Stimulated activated naive CD8-positive, alpha-beta T cell treated with anti-CD3 and anti-CD28 coated beads, Interleukin-15, Interleukin-2, amounts not matched to agents 100 U/mL and 50 U/mL, for 24 hours (primary cell): Measurements from ENCODE around the gene TANC2.
"Not testable (repeated sequence)": the region's sequence is repeated elsewhere in the genome, so short reads cannot be mapped to it uniquely, and the experiment has no call there.

Source experiments
- ATAC-seq: fragments of 150-1000 bp; cut with Tn5 transposase; one replicate; pipeline ENCODE4 v1.10.0; 2021
- DNase-seq: peaks from one replicate; pipeline ENCODE4 v3.0.0; 2021

The TANC2 gene

GRCh38 chr17:62965174-62965685, 805 bp upstream of the TANC2 start:
- peak; percentile 65 for ATAC-seq
- DNase-seq, result peak; percentile 60

DNA sequence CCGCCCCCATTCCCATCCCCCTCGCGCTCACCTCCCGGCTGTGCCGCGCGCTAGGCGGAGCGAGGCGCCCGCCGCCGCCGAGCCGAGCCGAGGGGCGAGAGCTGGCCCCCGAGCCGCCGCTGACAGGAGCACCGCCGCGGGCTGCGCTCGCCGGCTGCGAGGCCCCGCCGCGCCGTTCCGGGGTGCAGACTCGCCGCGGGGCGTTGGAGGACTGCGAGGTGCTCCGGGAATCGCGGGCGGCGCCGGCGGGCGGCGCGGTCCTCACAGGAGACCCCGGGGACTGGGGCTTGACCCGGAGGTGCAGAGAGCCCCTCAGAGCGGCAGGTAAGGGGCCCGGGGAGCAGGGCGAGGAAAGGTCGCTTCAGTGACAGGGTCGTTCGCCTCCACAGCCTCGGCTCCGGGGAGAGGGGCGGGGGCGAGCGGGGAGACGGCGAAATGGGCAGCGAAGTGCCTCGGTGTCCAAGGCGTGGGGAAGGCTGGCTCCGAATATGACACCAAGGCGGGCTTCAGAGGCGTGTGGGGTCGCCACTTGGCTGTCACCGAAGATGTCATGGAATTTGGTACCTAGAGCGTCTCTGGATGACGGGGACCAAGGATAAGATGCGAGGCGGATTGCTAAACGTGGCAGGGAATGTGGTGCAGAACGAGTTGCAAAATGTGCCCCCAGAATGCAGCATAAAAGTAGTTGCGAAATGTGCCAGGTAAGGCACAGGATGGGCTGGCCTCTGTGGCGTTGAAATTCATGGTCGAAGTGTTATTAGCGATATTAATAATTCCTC, 580 bp downstream of the TANC2 start:
- ATAC-seq, result peak; percentile 36
- DNase-seq, result peak; percentile 24

DNA sequence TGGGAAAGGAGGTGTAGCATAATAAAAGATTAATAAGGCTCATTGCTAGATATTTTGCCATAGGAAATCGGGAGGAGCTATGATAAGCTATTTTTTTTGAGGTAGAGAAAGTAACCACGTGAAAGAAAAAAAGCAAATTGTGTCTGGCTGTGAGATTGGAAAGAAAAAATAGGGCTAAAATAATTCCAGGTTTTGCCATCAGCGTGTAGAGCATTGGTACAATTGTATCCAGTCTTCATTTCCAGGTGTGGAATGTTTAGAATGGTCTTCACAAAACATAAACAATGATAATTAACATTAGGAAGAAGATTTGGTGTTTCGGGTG, 1.1 kb downstream of the TANC2 start:
- DNase-seq, result no peak
- no peak for ATAC-seq

GRCh38 chr17:62968445-62968923, 2.4 kb downstream of the TANC2 start:
- DNase-seq (peak; percentile 28), ATAC-seq (peak; percentile 63)

GRCh38 chr17:62970610-62971009, 4.6 kb downstream of the TANC2 start:
- DNase-seq, result no peak
- ATAC-seq, result no peak

DNA sequence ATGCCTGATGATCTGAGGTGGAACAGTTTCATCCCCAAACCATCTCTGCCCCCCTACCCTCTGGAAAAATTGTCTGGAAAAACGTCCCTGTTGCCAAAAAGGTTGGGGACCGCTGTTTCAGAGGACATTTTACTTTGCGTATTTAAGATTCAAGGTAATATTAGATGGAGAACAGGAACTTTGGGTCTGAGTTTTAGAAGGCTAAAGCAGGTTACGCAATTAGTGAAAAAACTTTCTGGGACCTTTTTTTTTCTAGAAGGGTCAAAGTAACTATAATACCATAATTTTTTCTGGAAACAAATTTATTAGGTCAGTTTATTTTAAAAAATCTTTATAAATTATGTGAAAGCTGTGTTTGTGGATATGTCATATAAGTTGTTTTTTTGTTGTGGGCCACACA, 5.8 kb downstream of the TANC2 start:
- no peak for DNase-seq
- ATAC-seq, result no peak

DNA sequence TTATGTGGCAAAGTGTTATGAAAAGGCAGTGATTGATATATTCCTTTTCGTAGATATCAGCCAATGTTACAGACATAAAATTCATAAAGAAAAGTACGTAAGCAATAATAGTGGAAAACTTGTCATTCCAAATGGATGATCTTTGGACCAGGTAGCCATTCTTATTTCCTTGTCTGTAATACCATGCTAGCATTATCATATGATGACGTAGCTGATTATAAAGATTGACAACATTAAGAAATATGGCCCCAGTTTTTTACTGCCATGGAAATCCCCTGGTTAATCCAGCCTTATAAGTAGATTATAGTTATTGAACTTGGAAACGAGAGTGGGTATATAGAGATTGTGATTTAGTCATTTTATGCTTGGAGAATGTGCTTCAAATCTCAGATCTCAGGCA, 8.8 kb downstream of the TANC2 start:
- DNase-seq (no peak), ATAC-seq (no peak)

DNA sequence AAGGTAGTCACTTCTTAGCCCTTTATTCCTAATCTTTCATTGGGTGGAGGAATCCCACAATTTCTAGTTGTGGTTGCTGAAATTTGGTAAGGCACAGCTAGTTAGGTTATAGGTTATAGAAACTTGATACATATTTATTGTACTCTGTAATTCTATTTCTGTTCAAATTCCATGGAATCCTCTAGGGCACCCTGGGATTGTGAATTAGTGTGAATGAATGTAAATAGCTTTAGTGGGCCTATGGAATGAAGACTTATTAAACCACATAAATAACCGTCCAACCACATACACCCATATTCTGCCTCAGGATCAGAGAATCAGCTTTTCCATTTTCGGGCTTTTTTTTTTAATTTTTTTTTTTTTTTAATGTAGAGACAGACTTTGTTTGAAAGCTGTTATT, 9.2 kb downstream of the TANC2 start:
- no peak for ATAC-seq
- no peak for DNase-seq

- not testable (repeated sequence) for ATAC-seq, DNase-seq
These were observed 10.7 kb downstream of the TANC2 start for GRCh38 chr17:62976643-62977231.

DNA sequence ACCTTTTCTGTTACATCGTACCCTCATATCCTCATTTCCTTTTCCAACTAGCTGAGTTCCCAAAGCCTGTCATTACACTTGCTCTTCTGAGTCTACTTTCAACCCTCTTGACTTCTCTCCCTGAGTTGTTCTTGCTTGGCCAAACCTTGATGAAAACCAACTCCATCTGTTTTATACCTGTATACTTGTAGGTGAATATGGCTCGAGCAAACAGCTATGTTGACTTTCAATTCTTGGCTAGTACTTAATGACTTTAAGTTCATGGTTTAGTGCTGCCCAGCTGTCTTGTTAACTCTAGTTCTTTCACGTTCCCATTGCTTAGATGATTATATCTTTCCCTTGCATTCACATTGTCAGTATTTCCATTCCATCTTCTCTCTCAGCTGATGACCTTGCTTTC, 14.8 kb downstream of the TANC2 start:
- peak; percentile 23 for ATAC-seq
- no peak for DNase-seq

DNA sequence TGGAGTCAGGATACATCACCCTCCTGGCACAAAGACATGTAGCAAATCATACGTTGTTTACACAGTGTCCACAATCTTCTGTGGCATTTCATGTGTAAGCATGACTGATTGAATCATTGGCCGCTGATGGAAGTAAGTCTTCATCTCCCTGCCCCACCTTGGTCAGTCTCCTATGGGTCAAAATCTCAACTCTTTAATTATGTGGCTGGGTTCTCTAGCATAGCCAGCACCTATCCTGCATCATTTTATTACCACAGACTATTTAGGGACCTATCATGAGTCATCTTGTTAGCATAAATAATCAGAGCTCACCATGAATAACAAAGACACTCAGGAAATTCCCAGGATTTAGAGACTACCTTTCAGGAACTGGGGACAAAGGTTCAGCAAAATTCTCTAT, 15.9 kb downstream of the TANC2 start:
- no peak for ATAC-seq

DNA sequence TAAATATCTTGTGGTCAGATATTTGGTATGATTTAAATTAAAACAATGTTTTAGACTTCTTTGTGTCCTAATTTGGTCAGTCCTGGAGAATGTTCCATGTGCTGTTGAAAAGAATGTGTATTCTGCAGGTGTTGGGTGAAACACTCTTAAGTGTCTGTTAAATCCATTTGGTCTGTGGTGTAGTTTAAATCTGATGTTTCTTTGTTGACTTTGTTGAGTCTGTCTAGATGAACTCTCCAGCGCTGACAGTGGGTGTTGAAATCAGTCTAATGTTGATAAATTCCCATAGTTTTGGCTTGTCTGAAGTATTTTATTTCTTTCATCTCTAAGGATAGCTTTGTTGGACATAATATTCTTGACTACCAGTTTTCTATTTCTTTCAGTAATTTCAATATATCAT, 18.8 kb downstream of the TANC2 start:
- DNase-seq (no peak), ATAC-seq (no peak)

More for the DNA sequence above, 15.9 kb downstream of the TANC2 start:
- DNase-seq, result no peak

GRCh38 chr17:62986549-62986948, 20.5 kb downstream of the TANC2 start:
- DNase-seq, result no peak
- no peak for ATAC-seq

DNA sequence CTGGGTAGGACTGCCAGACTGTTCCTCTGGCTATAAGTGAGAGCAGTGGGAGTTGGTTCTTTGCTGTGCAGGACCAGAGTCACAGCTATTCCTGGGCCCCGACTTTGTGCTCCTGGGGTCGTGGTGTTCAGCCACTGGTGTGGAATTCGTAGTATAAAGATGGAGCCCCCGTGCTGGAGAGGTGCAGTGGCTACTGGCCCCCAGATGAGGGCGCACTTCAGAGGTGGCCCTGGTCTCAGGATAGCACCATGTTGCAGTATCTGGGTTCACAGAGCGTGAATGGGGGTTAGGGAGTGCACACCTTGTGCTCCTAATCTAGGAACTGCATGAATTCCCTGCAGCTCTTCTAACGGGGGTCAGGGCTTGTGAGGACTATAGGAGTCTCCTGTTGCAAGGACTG, 21.1 kb downstream of the TANC2 start:
- no peak for DNase-seq
- ATAC-seq, result no peak

DNA sequence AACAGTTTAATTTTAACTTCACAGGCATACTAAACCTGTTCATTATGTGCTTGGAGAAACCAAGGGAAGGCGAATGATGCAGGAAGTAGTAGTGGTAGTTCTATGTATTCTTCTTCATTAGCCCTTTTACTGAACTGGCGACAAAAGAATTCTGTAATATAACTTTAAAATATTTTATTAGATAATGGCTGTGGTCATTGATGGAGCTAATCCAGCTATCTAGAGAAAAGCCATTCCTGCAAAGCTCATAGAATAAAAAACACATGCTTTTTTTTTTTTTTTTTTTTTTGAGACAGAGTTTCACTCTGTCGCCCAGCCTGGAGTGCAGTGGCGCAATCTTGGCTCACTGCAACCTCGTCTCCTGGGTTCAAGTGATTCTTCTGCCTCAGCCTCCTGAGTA, 23.5 kb downstream of the TANC2 start:
- no peak for DNase-seq
- ATAC-seq, result no peak

DNA sequence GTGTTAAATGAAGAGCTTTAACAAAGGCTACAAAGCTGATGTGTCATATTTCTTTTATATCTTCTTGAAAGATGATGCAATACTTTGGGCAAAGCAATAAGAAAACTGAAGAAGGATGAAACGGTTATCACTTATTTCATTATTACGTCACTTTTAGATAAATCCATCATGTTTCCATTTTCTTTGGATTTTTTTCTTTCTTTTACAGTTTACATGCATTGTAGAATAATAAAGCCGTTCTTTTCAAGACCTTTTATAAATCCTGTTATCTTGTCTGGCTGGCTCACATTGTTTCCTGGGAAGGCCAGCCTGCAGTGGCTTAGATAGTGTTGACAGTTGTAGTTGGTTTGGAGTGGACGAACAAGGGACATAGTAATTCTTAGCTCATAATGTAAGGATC, 28.9 kb downstream of the TANC2 start:
- DNase-seq (no peak), ATAC-seq (no peak)

GRCh38 chr17:62995377-62995885, 29.4 kb downstream of the TANC2 start:
- peak; percentile 43 for ATAC-seq

DNA sequence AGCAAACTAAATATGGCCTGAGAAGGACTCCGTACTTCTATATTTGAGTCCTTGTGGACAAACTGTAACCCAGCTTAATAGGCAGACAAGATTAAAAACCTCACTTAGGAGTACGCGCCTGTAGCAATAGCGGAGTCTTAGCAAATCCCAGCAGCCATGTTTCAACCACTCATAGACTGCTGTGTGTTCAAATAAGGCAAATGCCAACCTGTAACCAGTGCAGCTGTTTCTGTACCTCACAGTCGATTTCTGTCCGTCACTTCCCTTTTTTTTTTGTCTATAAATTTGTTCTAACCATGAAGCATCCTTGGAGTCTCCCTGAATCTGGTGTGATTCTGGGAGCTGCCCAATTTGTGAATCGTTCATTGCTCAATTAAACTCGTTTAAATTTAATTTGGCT, 30.2 kb downstream of the TANC2 start:
- ATAC-seq (no peak), DNase-seq (no peak)

More at GRCh38 chr17:62995377-62995885, 29.4 kb downstream of the TANC2 start:
- DNase-seq, result peak; percentile 39

GRCh38 chr17:62998166-62998565, 32.1 kb downstream of the TANC2 start:
- DNase-seq (no peak), ATAC-seq (no peak)

GRCh38 chr17:62998665-62999393, 32.8 kb downstream of the TANC2 start:
- no peak for DNase-seq
- ATAC-seq, result no peak

DNA sequence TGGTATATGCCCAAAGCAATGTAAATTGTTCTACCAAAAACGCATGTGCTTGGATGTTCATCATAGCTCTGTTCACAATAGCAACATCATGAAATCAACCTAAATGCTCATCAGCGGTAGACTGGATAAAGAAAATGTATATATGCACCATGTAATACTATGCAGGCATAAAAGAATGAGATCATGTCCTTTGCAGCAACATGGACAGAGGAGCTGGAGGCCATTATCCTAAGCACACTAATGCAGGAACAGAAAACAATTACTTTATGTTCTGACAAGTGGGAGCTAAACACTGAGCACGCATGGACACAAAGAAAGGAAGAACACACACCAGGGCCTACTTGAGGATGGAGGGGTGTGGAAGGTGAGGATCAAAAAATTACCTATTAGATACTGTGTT, 33.7 kb downstream of the TANC2 start:
- ATAC-seq (no peak), DNase-seq (no peak)

DNA sequence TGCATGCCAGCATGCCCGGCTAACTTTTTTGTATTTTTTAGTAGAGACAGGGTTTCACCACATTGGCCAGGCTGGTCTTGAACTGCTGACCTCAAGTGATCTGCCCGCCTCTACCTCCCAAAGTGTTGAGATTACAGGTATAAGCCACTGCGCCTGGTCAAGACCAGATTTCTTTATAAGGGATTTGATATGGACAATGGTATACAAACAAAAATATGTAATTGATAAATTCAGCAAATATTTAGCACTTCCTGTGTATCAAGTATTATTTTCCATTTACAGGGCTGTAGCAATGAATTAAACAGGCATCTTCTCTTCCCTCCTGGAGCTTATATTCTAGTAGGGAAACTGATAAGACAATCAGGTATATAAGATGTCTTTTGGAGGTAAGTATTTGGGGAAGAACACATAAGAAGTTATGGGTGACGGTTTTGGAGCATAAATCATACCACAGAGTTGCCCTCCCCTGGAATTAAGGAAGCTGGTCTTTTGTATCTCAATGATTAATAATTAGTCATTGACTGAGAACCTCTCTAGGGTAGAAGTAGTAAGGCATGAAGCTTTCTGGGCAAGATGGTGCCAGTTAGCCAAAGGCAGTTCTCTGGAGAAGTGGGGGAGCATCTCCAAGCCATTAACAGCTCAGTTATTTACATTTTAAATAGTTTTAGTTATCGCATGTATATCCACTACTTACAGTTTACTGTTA, 35.8 kb downstream of the TANC2 start:
- no peak for ATAC-seq

More for the DNA sequence above, 35.8 kb downstream of the TANC2 start:
- no peak for DNase-seq
